ENCODE measurements around the gene AGMAT.
A peak's percentile ranks its signal among the peaks of the same experiment; 100 is the strongest.

AGMAT gene

GRCh38 chr1:15558516-15558915, 26.3 kb downstream of the AGMAT start:
- no peak for DNase-seq

DNA sequence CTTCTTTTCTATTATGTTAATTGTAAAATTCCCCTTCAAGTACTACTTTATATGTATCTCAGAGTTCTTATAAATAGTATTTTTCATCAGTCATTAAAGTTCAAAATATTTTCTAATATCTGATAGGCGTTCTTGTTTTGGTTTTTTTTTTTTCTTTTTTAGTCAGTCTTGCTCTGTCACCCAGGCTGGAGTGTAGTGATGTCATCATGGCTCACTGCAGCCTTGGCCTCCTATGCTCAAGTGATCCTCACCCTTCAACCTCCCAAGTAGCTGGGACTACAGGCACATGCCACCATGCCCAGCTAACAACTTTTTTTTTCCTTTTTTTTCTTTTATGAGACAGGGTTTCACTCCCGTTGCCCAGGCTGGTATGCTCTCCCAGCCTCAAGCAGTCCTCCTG, 27.3 kb downstream of the AGMAT start:
- no peak for DNase-seq

DNA sequence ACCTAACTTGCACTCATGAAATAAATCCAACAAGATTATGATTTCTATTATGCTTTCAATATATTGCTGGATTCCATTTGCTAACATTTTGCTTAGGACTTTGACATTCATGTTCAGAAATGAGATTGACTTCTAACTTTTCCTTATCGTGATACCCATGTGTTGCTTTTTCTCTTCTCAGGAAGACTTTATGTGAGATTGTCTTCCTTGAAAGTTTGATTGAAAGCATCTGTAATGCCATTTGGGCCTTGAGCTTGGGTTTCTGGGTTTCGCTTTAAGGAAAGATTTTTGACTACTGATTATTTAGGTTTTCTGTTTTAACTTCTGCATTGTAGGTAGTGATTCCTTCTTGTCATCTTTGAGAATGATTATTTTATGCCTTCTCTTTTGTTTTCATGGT, 27.8 kb downstream of the AGMAT start:
- DNase-seq, result no peak

GRCh38 chr1:15550573-15550972, 34.3 kb downstream of the AGMAT start:
- no peak for DNase-seq

DNA sequence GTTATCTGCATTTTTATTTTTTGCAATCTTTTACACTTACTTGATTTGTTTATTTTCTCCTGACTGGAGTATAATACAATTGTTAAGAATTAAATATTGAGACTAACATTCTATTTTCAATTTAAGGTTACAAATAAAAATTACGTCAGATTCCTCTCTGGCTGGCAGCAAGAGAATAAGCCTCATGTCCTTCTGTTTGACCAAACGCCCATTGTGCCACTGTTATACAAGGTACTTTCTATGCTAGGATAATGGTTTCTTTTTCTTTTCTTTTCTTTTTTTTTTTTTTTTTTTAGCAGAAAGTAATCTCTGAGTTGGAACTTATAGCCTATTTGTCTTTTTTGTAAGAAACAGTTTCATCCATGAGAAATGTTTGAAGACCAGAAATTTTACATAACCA, 38.2 kb downstream of the AGMAT start:
- DNase-seq, result no peak

- DNase-seq, result no peak
These were observed 41.0 kb downstream of the AGMAT start for GRCh38 chr1:15543589-15544568.

DNA sequence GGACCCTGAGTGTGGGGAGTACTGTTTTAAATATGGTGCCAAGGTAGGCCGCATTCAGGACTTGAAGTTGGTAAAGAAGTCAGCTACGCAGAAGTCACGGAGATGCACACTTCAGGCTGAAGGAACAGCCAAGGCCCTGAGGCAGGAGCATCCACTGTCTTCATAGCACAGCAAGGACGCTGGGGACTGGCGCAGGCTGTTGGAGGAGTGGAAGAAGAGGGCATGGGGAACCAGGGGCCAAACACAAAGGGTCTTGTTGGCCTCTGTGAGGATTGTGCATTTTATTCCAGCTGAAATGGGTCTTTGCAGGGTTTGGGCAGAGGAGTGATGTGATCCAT, 41.6 kb downstream of the AGMAT start:
- DNase-seq, result no peak

DNA sequence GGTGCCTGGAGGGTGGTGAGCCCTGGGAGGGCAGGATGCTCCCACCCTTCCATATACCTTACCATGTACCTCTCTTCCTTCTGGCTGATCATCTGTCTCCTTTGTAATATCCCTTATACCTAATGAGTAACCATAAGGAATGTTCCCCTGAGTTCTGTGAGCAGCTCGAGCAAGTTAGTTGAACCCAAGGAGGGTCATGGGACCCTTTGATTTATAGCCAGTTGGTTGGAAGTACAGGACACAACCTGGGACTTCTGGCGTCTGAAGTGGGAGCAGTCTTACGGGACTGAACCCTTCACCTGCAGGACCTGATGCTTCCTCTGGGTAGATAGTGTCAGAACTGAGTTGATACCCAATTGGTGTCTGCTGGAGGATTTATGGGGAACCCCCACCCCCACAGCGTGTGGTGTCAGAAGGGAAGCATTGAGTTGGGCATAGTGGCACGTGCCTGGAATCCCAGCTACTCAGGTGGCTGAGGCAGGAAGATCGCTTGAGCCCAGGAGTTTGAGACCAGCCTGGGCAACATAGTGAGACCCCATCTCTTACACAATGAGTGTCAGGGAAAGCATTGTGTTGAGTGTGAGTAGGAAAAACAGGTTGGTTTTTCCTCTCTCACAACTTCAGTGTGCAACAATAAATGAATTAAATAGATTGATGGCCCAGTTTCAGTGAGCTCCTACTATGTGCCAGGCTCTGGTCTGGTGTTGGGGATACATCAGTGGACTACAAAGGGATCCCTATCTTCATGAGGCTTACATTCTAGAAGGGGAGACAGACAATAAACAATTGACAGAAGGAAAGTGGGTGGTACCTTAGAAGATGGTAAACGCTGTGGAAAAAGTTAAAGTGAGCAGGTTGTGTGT, 42.2 kb downstream of the AGMAT start:
- DNase-seq, result no peak

- no peak for DNase-seq
These were observed 43.5 kb downstream of the AGMAT start for GRCh38 chr1:15541231-15541792.

- no peak for DNase-seq
These were observed 44.7 kb downstream of the AGMAT start for GRCh38 chr1:15540186-15540585.

- no peak for DNase-seq
These were observed 46.1 kb downstream of the AGMAT start for GRCh38 chr1:15538771-15539170.

DNA sequence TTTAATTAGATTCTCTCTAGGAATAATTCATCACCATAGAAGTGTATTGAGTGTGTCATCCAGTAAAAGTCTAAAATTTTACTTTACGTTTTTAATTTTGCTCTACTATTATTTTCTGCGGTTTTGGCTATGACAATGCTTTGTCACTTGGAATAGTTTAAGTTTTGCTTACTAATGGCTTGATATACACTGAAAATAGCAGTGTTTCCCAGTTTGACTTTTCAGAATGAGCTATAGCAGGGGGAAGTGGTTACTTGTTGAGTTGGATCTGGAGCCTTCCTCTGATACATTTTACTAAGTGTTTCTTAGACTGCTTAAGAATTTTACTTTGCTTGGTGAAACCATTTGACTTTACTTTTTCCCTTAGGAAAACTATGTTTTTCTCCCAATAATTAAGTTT, 53.2 kb downstream of the AGMAT start:
- no peak for DNase-seq

DNA sequence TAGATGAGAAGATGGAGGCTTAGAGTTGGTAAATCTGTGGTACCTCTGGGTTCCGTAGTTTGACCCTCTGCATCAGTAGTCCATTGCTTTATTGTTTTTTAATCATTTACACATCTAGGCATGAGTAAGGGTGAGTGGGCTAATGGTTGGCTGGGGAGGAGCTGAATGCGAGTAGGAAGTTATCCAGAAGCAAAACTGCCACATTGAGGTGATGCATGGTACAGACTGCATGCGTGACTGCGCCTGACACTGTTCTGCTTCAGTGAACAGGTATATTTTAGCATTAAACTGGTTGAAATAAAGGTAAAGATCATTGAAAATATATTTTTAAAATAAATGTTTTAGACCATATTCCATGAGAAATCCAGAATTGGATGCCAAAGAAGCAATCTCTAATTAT, 53.8 kb downstream of the AGMAT start:
- DNase-seq, result no peak

GRCh38 chr1:15526490-15527339, 58.1 kb downstream of the AGMAT start, which contains the start of gene DNAJC16:
TSS of gene DNAJC16 (plus strand) at chr1:15526848. CDS start at chr1:15529106, 2,258 bp downstream.
- DNase-seq, result peak; percentile 99

- DNase-seq, result no peak
These were observed 58.8 kb downstream of the AGMAT start for GRCh38 chr1:15526021-15526489.

DNA sequence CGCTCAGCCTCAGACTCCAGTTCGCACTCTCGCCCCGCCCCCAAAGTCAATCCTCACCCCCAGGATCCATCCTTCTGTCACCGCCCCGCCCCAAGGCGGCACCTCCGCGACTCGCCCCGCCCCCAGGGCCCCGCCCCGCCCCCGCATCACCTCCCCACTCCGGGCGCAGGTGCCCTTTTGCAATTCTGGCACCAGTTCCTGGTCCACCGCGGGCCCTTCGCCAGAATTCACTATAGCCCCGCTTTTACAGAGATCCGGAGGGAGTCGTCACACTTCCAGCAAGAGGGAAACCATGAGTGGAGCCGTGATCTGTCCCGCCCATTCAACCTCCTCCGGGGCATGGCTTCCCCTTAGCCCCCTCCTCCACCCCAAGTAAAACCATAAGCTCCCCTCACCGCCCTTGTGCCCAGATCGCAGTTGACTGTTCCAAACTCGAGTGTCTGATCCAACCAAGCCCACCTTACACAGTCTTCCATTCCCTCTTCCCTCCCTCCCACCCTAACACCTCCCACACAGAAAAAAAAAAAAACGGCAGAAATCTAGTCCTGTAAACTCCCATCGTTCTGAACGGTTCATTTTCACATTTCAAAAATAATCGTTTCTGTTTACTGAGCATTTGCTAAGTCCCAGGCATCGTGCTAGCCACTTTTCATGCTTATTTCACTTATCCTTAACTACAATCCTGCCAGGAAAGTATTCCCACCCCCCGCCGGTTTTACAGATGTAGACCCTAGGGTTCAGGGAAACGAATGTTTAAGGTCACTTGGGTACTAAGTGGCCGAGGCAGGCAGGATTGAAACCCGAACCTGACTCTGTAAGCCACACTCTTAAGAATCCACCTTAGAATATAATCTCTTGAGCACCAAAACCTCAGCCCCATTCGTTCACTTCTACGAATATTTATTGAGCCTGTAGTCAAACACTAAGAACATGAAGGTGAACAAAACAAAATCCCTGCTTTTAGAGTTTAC, 59.5 kb downstream of the AGMAT start:
- no peak for DNase-seq

DNA sequence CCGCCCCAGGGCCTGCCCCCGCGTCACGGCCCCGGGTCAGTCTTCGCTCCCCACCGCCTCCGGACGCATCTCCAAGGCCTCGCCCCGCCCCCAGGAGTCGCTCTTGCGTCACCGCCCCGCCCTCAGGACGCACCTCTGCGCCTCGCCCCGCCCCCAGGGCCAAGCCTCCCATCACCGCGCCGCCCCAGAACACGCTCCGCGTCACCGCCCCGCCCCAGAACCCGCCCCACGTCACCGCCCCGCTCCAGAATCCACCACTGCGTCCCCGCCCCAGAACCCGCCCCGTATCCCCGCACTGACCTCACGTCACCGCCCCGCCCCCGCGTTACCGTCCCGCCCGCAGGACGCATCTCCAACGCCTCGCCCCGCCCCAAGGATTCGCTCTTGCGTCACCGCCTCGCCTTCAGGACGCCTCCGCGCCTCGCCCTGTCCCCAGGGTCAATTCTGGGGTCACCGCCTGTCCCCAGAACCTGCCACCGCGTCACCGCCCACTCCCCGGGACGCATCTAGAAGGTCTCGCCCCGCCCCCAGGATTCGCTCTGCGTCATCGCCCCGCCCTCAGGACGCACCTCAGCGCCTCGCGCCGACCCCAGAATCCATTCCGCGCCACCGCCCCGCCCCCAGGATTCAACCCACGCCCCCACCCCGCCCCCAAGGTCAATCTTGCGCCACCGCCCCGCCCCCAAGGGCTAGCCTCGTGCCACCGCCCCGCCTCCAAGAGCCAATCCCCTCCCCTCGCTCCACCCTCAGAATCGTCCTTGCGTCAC, 60.4 kb downstream of the AGMAT start:
- DNase-seq, result peak; percentile 65

DNA sequence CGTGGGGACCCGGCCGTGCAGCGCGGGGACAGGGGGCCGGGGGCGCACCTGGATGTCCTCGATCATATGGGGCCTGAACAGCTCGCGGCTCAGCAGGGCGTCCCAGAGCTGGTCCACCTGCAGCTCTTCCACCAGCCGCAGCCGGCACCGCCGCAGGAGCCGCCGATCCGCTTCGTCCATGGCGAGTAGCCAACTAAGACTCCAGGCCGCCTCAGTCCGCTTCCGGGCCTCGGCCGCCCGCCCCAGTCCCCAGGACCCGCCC, 60.9 kb downstream of the AGMAT start, which contains the start of gene CASP9:
Gene CASP9, minus strand, starts transcription at position 195 of the 262 bp plus-strand sequence. Its CDS starts 15 bp downstream, at position 180.
- DNase-seq, result no peak

- DNase-seq, result no peak
These were observed 61.5 kb downstream of the AGMAT start for GRCh38 chr1:15523104-15524020.
